Hepatic stellate cell (primary cell): Measurements from ENCODE around the gene PALLD.
A peak's percentile ranks its signal among the peaks of the same experiment; 100 is the strongest.
"Not testable (repeated sequence)": the region's sequence is repeated elsewhere in the genome, so short reads cannot be mapped to it uniquely, and the experiment has no call there.

Source experiments
- DNase-seq: peaks from one replicate; pipeline ENCODE4 v3.0.0; 2011; ENCODE audit warnings: low spot score

Gene PALLD

DNA sequence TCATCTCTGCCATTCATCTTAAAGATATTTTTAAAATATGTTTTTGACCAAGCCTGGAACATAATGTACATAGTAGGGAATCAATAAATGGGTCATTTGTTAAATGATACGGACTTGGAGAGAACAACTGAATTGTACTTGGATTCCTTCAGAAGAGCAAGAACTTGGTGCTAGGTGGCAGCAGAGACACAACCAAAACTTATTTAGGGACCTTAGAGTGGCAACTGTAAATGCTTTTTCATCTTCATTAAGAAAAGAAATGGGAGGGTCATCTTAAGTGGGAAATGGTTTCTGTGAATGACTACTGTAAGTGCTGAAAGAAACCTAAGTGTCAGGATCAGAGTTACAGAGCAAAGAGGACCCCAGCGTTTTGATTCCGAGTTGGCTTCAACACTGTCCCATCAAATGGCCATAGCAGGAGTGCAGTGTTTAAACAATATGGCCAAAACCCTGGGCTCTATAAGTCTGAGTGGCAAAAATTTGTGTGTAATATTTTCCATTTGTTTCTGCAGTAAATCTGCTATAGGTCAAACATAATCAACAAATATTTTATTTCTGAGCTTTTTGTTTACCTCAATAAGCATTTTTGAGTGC, 213.6 kb downstream of the PALLD start:
- peak; percentile 47 for DNase-seq

DNA sequence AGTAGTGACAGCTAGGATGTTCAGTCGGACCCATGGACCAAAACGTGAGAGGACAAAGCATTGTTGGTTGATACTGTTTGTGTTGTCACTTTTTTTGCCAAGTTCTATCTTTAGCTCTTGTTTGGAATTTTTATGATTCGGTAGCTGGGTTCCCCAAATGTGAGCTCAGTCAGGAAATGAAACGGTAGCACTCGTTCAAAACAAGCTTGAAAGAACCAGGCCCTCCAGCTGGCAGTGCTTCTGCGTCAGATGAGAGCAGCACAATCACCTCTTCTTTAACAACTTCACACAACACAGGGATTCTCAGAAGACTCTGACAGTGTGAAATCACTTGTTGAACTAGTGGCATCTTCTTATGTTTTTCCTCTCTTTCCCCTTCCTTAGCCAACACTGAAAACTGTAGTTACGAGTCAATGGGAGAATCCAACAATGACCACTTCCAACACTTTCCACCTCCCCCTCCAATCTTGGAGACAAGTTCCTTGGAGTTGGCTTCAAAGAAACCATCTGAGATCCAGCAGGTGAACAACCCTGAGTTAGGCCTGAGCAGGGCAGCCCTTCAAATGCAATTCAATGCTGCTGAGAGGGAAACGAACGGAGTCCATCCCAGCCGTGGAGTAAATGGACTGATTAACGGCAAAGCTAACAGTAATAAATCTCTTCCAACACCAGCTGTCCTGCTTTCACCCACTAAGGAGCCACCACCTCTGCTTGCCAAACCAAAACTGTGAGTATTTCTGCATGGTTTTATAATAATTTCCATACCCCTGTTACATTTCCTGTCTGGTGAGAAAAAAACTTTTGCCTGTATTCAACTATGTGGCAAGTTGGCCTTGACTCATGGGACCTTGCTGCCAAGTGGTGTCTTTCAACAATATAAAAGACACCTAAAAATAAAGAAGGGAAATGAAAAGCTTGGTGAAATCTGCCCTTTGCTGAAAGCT, 214.6 kb downstream of the PALLD start:
- no peak for DNase-seq

DNA sequence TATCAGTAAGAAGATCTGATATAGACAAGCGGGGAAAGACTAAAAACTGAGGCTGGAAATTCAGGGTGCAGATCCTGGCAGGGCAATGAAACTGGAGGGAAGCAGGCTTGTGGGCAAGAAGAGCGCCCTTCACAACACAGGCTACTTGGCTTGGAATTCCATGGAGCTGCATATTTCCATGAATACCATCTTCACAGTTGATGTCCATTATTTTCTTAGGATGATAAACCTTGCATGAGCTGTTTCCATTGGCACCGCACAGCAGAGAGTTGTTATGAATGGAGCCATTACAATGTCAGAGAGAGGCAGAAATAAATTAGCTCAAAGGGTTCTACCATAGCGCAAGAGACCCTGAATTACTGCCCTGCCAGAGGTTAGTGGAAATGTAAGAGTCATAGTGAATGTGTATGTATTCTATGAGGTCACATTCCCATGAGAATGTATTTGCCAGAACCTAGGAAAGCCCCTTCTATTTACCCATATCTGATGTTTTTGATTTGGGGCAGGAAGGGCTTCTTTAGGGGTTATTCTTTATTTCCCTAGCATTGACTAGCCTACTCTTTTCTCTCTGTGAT, 215.6 kb downstream of the PALLD start:
- DNase-seq, result no peak

DNA sequence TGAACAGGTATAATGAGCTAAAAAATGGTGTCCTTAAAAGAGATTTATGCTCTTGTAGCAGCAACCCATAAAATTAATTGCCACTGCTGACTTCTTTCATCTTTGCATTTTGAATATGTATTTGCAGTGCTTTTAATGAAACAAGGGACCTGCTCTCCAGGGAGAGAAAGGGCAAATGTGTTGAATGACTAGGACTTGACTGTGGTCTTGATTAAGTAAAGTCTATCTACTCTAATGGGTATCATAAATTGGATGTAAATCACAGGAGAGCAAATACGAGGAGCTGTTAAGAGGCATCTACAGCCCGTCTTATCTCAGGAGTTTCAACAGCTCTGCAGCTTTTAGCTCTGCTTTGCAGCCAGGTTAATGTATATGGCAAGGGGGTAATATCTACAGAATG, 216.4 kb downstream of the PALLD start:
- no peak for DNase-seq

DNA sequence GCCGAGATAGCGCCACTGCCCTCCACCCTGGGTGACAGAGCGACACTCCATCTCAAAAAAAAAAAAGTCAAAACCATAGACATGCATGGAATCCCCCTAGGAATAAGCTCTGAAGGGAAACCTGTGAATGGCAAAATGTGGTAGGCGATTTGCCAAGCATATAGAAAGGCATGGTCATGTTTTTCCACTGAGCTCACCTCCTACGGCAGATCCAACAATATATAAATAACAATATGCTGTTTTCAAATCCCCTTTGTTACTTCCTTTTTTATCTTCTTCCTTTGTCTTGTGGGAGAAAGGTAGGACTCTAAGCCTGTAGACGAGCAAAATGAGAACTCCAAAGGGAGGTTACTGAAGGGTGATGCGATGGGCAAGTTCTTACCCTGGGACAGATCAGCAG, 219.0 kb downstream of the PALLD start:
- DNase-seq, result no peak

DNA sequence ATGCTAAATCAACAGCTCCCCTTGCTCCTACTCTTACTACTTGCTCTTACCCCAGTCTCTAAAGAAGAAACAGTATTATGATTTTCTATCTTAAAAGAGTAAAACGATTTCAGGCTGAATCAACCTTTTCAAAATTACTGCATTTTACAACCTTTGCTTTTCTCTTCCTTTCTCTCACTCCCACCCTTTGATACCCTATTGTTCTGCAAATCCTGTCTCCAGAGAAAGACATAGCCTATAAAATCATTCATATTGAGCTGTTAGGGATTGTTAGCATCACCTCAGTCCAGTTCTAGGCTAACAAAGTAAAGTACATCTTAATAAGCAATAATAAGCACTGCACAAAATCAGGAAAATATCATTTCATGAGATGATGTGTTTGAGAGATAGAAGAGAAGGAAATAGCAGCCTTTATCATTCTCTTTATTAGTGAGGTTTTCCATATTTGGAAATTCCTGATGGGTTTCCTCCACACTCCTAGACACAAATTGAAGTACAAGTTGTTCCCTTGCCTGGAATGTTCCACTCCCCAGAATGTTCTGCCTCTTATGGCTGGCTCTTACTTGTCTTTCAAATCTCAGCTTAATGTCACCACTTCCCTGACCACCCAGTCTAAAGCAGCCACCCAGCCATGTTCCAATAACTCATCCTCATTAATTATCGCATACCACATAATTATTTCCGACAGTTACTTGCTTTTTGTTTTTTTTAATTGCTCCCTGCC, 219.7 kb downstream of the PALLD start:
- no peak for DNase-seq

DNA sequence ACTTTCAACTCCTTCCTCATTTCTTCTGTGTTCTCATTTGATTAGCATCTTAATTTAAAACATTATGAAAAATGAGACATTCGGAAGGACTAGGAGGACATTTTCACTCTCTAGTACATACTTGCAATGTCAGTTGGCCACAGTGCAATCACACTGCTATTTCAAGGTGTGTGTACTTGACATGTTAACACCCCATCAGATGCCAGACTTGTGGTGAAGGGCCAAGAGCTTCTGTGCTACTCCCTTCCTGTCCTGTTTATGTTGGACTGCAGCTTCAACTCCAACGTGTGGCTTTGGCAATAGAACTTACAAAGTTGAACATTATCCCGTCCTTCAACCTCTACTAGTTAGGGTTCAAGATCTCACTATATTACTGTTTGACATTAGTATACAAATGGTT, 221.0 kb downstream of the PALLD start:
- no peak for DNase-seq

DNA sequence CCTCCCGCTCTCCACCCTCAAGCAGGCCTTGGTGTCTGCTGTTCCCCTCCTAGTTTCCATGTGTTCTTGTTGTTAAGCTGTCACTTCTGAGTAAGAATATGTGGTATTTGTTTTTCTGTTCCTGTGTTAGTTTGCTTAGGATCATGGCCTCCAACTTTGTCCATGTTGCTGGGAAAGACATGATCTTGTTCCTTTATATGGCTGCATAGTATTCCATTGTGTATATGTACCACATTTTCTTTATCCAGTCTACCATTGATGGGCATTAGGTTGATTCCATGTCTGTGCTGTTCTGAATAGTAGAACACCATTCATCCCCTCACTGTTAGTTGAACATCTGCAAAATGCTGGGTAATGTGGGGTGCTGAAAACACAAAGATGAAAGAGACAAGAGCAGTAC, 222.9 kb downstream of the PALLD start:
- DNase-seq, result no peak

DNA sequence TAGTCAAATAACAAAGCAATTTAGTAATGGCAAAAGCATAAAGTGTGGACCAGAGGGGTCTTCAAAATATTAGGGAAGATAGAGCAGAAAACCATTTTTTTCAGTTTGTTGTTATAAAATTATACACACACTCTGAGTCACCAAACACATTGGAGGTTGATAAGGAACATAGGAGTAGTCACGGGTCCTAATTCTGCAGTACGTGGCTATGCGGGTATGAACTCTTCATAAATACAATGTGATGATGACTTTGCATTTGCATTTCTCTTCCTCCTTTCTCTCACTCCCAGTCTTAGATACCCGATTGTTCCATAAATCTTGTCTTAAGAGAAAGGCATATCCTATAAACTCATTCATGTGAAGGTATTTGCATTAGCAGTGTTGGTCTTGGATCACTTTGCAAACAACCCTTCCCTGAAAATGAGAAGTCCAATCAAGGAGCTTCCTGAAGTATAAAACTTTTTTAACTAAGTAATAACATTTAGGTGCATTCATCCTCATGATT, 223.6 kb downstream of the PALLD start:
- DNase-seq, result no peak

DNA sequence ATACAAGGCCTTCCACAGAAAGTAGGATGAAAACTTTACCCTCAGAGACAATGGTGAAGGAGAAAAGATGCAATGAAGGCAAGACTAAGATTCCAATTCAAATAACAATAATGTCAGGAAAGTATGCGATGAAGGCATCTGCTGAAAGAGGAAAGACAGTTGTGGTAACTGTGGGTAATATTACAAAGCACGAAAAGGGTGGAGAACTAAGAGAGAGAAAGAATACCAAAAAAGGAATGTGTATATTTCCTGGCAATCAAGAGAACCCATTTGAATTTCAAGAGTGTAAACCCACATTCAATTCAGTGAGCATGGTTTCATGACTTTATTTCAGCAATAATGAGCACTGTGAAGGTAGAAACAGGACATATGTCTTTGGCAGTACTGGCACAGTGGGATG, 225.5 kb downstream of the PALLD start:
- no peak for DNase-seq

DNA sequence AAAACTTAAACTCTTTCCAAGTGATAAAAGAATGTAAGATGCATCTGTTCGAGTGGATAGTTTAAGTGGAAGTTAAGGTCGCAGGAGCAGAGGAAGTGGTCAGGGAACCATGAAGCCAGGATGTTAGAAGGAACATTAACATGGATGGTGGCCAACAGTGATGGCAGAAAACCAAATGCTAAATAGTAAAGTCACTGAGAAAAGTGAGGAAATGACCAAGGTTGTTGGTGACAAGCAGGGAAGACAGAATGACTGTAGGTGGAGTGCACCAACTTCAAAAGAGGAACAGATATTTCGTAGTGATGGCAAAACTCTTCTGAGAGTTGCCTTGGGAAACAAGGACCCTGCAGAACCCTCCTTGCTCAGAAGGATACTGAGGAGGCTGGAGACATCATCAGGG, 226.2 kb downstream of the PALLD start:
- no peak for DNase-seq

DNA sequence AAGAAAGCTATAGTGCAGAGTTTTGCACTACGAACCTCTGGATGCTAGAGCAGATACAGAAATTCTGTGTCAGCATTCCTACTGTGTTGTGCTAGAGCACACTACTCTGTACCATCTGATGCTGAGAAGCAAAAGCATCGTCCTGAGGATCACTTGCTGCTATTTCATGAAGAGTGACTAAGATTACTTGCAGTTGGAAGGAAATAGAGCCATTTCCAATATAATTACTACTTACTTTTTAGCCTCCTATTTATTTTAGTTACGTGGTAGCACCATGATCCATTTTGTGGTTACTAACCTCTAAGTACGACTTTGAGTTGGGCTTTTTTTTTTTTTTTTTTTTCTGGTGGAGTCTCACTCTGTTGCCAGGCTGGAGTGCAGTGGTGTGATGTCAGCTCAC, 226.7 kb downstream of the PALLD start:
- DNase-seq, result no peak

DNA sequence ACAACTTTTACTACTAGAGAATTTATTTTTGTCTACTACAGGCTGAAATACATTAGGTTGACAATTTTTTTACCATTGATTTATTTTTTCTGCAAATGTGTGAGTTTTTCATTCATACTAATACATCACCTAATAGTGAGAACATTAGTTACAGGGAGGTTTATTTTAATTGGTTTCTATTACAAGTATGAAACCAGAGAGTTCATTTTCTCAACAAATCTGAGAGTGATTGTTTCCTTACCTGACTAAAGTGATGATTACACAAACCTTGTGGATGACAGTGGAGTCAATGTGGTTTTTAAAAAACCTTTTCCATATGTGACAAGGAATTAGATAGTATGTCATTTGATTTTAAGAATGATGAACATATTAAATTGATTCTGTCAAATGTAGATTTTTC, 227.4 kb downstream of the PALLD start:
- DNase-seq, result no peak

DNA sequence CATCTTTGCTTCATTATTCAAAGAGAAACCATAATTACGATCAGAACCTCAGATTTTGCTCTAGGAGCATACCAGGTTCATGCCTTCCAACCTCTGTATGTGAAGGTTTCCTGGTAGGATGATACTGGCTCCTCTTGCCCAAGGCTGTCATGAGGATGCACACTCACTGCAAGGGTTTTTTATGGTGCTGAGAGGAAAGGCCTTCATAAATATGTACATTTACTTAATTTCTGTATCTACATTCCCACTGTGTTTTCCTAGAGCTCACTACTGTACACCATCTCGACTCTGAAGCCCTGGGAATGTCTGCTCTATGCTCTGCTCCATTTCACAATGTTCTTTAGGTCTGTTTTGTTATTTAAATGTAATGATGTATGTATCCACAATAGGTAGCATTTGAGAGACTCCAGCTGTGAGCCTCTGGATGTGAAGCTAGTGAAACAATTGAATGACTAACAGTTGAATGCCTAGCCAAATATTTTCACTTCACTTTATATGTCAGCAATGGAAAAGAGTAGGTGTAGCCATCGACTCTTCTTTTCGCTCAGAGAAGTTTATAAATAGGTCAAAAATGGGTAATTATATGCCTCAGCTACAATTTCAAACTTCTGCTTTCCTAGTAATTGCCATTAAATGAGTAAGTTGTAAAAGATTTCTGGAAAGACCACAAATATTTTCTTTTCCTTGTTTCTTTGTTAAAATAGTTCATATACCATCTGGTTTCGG, 228.0 kb downstream of the PALLD start:
- DNase-seq, result no peak

DNA sequence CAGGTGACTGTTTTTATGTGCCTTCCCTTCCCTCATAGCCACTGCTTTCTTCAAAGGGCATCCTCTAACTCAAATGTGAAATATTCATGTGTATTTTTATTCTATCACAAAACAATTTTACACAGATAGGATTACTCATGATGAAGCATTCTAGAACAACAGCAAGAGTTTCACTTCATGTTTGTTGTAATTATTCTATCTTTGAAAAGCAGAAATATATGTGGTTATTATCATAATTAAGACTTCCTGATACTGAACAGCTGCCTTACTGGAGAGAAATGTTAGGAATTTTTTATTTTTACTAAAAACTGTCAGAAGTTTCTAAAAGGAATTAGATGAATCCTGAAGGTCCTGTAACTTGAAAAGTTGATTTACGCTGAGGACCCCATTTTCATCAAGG, 229.1 kb downstream of the PALLD start:
- DNase-seq, result no peak

DNA sequence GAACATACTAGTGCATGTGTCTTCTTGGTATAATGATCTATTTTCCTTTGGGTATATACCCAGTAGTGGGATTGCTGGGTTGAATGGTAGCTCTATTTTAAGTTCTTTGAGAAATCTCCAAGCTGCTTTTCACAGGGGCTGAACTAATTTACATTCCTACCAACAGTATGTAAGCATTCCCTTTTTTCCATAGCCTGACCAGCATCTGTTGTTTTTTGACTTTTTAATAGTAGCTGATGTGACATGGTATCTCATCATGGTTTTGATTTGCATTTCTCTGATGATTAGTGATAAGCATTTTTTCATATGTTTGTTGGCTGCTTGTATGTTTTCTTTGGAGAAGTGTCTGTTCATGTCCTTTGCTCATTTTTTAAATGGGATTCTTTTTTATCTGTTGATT, 230.3 kb downstream of the PALLD start:
- not testable (repeated sequence) for DNase-seq

DNA sequence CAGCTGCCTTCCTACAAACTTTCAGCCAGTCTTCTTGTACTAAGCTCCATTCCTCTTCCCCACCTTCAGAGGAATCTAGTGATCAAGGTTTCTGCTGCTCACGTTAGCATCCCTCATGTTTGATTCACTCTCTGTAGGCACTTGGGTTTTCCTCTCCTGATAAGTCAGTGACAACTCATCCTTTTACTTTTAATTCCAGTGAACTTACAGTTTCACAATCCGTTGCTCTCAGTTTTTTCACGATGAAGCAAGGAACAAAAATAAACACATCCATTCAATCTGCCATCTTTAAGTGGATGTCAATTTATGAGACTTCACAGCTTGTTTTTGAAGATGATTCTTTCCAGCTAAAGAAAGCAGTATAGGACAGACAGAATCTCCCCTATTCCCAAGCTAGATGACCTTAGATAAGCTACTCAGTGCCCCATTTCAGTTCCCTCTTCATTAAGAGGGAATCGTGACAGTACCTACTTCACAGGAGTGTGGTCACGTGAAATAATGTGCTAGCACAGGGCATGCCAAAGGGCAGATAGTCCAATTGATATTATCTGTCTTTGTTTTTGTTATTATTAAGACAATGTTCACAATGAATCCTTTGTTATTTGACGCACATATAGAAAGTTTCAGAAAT, 234.3 kb downstream of the PALLD start:
- DNase-seq, result no peak

DNA sequence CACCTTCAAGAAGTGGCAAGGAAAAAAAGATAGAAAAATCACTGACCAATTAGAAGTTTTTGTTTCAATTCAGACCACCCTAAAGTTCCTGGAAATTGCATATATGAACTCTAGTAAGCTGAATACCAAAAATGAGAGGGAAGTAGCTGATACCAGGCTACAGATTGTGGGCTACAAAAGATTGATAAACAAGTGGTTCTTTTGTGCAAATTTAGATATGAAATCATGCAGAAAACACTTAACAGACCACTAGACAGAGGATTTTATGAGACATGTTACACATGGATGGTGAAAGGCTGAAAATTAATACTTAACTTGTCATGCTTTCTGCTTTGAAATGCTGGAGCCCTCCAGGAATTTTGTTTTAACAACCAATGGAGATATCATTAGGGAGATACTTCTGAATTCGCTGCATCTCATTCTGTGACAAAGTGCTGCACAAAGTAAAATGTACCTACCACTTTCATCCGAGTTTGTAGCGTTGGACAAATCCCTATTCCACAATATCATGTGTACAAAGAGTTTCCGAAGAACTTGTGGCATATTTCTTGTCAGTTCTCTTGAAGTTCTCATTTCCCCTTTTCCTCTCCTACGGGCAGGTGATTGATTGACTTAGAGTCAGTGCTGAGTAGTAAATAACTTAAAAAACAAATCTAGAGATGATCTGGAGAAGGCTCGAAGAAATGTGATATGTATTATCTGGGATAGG, 235.0 kb downstream of the PALLD start:
- DNase-seq, result no peak

DNA sequence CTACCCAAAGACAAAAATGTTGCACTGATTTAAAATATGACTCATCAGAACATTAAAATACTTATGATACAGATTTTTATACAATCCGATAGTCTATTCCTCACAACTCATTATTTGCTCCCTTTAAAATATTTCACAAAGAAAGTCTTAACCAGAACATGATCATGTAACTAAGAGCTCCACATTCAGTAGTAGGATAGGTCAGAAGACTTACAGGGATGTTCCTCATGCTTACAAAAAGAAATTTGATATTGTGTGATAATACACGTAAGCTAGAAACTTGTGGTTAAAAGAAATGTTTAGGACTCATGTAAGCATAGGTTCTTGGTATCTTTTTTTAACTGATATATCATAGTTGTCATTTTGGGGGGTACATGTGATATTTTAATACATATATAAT, 235.9 kb downstream of the PALLD start:
- DNase-seq, result no peak
